OCI-LY7 (cell line): ENCODE measurements around the gene RINL. TPM values are rescaled to one million over a fixed set of nuclear protein-coding genes. Genes with fewer than 3 reads are reported as not detected.
"Not testable (repeated sequence)": the region's sequence is repeated elsewhere in the genome, so short reads cannot be mapped to it uniquely, and the experiment has no call there.

ENCODE experiments used
- BruUV-seq: library from RNA; stranded (reverse); fragments of 400-500 nt; replicated peaks from 2 replicates; lab custom pipeline; 2021; lab: Mats Ljungman, UMichigan
- CTCF ChIA-PET: fragments of 300-600 bp; sonication (Branson Sonifier 250); formaldehyde crosslinking; loops from one replicate; lab custom pipeline; 2022; ENCODE audit warnings: antibody characterized with exemption; ENCODE audit not compliant: unreplicated experiment; lab: Charles Lee
- POLR2A ChIA-PET: fragments of 300-600 bp; sonication (Branson Sonifier 250); formaldehyde crosslinking; loops from one replicate; lab custom pipeline; 2022; ENCODE audit warnings: antibody characterized with exemption; lab: Charles Lee
- DNase-seq: peaks from one replicate; pipeline ENCODE4 v3.0.0-alpha.2; 2015; ENCODE audit warnings: low spot score
- H2AFZ ChIP-seq: fragments of 200-600 bp; sonication (generic), shearing (Covaris generic); 2 replicates; pipeline ENCODE4 v1.6.1; 2014; ENCODE audit warnings: mild to moderate bottlenecking, antibody characterized with exemption, low read length, moderate library complexity
- H3K27ac ChIP-seq: fragments of 200-600 bp; sonication (generic); 2 replicates; pipeline ENCODE4 v1.5.1; 2014; ENCODE audit warnings: mixed run types, low read depth, mild to moderate bottlenecking, moderate library complexity, low read length, inconsistent platforms; ENCODE audit not compliant: poor library complexity, severe bottlenecking
- H3K36me3 ChIP-seq: fragments of 200-600 bp; sonication (generic); 2 replicates; pipeline ENCODE4 v1.6.1; 2014; ENCODE audit warnings: mild to moderate bottlenecking, antibody characterized with exemption, low read length, moderate library complexity, mixed read lengths; ENCODE audit not compliant: insufficient read depth
- H3K4me1 ChIP-seq: fragments of 200-600 bp; sonication (generic); 2 replicates; pipeline ENCODE4 v1.5.1; 2014; ENCODE audit warnings: mild to moderate bottlenecking, low read length; ENCODE audit not compliant: insufficient read depth, poor library complexity, severe bottlenecking
- H3K4me2 ChIP-seq: fragments of 200-600 bp; sonication (generic); 2 replicates; pipeline ENCODE4 v1.6.1; 2014; ENCODE audit warnings: mild to moderate bottlenecking, low read length
- H3K4me3 ChIP-seq: fragments of 200-600 bp; sonication (generic); 2 replicates; pipeline ENCODE4 v1.5.1; 2014; ENCODE audit warnings: mild to moderate bottlenecking, low read depth, low read length; ENCODE audit not compliant: poor library complexity, severe bottlenecking
- H3K79me2 ChIP-seq: fragments of 200-600 bp; sonication (generic); 2 replicates; pipeline ENCODE4 v1.6.1; 2016; ENCODE audit warnings: low read depth, mild to moderate bottlenecking, low read length, moderate library complexity, mixed read lengths; ENCODE audit not compliant: insufficient read depth
- H3K9me2 ChIP-seq: fragments of 200-600 bp; sonication (generic); 2 replicates; pipeline ENCODE4 v1.6.1; 2016; ENCODE audit warnings: mild to moderate bottlenecking, low read length, mixed read lengths; ENCODE audit not compliant: insufficient read depth
- H3K9me3 ChIP-seq: fragments of 200-600 bp; sonication (generic); 2 replicates; pipeline ENCODE4 v1.6.1; 2014; ENCODE audit warnings: mild to moderate bottlenecking, mixed run types, low read length, mixed read lengths
- H4K20me1 ChIP-seq: fragments of 200-600 bp; sonication (generic); 2 replicates; pipeline ENCODE4 v1.6.1; 2014; ENCODE audit warnings: mild to moderate bottlenecking, antibody characterized with exemption, low read length, moderate library complexity, mixed read lengths; ENCODE audit not compliant: insufficient read depth
- EZH2phosphoT487 ChIP-seq: fragments of 200-600 bp; sonication (generic); IDR thresholded peaks from 2 replicates; pipeline ENCODE4 v1.6.1; 2018; ENCODE audit warnings: low read depth, borderline replicate concordance, mild to moderate bottlenecking, mixed run types, antibody characterized with exemption, low read length, moderate library complexity, mixed read lengths
- intact Hi-C: fragments of 100-400 bp; cut with micrococcal nuclease; formaldehyde crosslinking; loops from one replicate; pipeline ENCODE4 v1.10.0; 2022; ENCODE audit not compliant: unreplicated experiment
- total RNA-seq, 2 experiments: library from RNA; depleted of rRNA in 1 of 2; stranded (reverse); fragments of >200 nt in 1 of 2; shearing (Covaris generic) in 1 of 2; gene quantifications; 2 replicates each; pipeline ENCODE4 v1.2.3, GENCODE V29; 2014 to 2022
- TF ChIP-seq, protein P1 (sequence below): fragments of 200-600 bp; sonication (generic); conservative IDR thresholded peaks from 2 replicates; pipeline ENCODE4 v1.5.1; 2014; ENCODE audit warnings: mild to moderate bottlenecking, antibody characterized with exemption, low read length, moderate library complexity, mixed read lengths

RINL gene
- total RNA-seq, 2 experiments from 2014 or later: 26.3 to 42.1 TPM

GRCh38 chr19:38826856-38827551, 51.1 kb downstream of the RINL start:
- no peak for TF ChIP-seq EZH2phosphoT487
- TF ChIP-seq, protein P1, sequence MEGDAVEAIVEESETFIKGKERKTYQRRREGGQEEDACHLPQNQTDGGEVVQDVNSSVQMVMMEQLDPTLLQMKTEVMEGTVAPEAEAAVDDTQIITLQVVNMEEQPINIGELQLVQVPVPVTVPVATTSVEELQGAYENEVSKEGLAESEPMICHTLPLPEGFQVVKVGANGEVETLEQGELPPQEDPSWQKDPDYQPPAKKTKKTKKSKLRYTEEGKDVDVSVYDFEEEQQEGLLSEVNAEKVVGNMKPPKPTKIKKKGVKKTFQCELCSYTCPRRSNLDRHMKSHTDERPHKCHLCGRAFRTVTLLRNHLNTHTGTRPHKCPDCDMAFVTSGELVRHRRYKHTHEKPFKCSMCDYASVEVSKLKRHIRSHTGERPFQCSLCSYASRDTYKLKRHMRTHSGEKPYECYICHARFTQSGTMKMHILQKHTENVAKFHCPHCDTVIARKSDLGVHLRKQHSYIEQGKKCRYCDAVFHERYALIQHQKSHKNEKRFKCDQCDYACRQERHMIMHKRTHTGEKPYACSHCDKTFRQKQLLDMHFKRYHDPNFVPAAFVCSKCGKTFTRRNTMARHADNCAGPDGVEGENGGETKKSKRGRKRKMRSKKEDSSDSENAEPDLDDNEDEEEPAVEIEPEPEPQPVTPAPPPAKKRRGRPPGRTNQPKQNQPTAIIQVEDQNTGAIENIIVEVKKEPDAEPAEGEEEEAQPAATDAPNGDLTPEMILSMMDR: no peak
- Histone ChIP-seq H2AFZ (no peak overlapping the region), H3K27ac (no peak overlapping the region), H3K4me3 (no peak overlapping the region), H3K4me1 (peaks cover 12% of the 10 kb centered on the region), H3K9me3 (no peaks in the 10 kb centered on the region), H3K4me2 (no peak overlapping the region), H3K79me2 (peaks cover 7% of the 10 kb centered on the region; the same call in 1 of the 2 replicates), H4K20me1 (no peaks in the 10 kb centered on the region), H3K36me3 (peaks cover 37% of the 10 kb centered on the region), H3K9me2 (no peaks in the 10 kb centered on the region)
- ChIA-PET CTCF (no interaction called here), POLR2A (no interaction called here)
- BruUV-seq: no TSS peak
- intact Hi-C loops: no loop called here
- DNase-seq: no peak

DNA sequence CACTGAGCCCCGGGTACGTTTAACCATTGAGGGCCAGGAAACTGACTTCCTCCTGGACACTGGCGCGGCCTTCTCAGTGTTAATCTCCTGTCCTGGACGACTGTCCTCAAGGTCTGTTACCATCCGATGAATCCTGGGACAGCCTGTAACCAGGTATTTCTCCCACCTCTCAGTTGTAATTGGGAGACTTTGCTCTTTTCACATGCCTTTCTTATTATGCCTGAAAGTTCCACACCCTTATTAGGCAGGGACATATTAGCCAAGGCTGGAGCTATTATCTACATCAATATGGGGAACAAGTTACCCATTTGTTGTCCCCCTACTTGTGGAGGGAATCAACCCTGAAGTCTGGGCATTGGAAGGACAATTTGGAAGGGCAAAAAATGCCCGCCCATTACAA, 52.1 kb downstream of the RINL start:
- H2AFZ ChIP-seq, BruUV-seq, intact Hi-C loops, H3K4me1 ChIP-seq, DNase-seq, H4K20me1 ChIP-seq, H3K4me3 ChIP-seq, CTCF ChIA-PET, POLR2A ChIA-PET, H3K9me3 ChIP-seq, H3K79me2 ChIP-seq, H3K9me2 ChIP-seq, H3K4me2 ChIP-seq, H3K27ac ChIP-seq: not testable (repeated sequence)
- peaks cover 37% of the 10 kb centered on the region for H3K36me3 ChIP-seq

- H3K36me3 ChIP-seq, intact Hi-C loops, H3K79me2 ChIP-seq, H2AFZ ChIP-seq, CTCF ChIA-PET, H3K9me3 ChIP-seq, H3K4me3 ChIP-seq, H4K20me1 ChIP-seq, H3K9me2 ChIP-seq, H3K4me2 ChIP-seq, H3K4me1 ChIP-seq, H3K27ac ChIP-seq, BruUV-seq, DNase-seq: not testable (repeated sequence)
- POLR2A ChIA-PET: interaction anchor here (0.6 kb wide), 1 partner anchor 184 kb away, joined by 3 read pairs; no protein-coding TSS in a partner anchor
Measured at GRCh38 chr19:38821230-38821825, 56.7 kb downstream of the RINL start.
